Omental fat pad (tissue), 4 donors: Measurements from ENCODE around the gene ELMOD3. TPM values are rescaled to one million over a fixed set of nuclear protein-coding genes. Genes with fewer than 3 reads are reported as not detected.

Experiments used
- ATAC-seq: fragments of 150-250 bp; one replicate; pipeline ENCODE4 v1.9.1; 2016; ENCODE audit warnings: mild to moderate bottlenecking, moderate library complexity; ENCODE audit not compliant: low FRiP score
- DNase-seq: peaks from one replicate; pipeline ENCODE4 v3.0.0-alpha.2; 2019; ENCODE audit warnings: low spot score
- total RNA-seq, 4 donors: library from RNA; depleted of rRNA; stranded (reverse); fragments of >200 nt; gene quantifications; one replicate each; pipeline ENCODE4 v1.1.0, GENCODE V29; 2016
- TF ChIP-seq, protein P1 (sequence below), 3 donors: fragments of 450-650 bp; IDR thresholded peaks; one replicate each; pipeline ENCODE4 v1.5.1; 2016 to 2017; ENCODE audit warnings: antibody characterized with exemption in 3 of 3, mild to moderate bottlenecking in 3 of 3, moderate library complexity in 2 of 3

The ELMOD3 gene
- total RNA-seq, 4 donors from 2014 or later: 42.2 to 83.8 (median 67.9) TPM

GRCh38 chr2:85414761-85415553 is 60.4 kb downstream of the ELMOD3 start:
- ATAC-seq: no peak
- TF ChIP-seq, protein P1, sequence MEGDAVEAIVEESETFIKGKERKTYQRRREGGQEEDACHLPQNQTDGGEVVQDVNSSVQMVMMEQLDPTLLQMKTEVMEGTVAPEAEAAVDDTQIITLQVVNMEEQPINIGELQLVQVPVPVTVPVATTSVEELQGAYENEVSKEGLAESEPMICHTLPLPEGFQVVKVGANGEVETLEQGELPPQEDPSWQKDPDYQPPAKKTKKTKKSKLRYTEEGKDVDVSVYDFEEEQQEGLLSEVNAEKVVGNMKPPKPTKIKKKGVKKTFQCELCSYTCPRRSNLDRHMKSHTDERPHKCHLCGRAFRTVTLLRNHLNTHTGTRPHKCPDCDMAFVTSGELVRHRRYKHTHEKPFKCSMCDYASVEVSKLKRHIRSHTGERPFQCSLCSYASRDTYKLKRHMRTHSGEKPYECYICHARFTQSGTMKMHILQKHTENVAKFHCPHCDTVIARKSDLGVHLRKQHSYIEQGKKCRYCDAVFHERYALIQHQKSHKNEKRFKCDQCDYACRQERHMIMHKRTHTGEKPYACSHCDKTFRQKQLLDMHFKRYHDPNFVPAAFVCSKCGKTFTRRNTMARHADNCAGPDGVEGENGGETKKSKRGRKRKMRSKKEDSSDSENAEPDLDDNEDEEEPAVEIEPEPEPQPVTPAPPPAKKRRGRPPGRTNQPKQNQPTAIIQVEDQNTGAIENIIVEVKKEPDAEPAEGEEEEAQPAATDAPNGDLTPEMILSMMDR (IDR thresholded peaks at IDR 0.05): no peak
- DNase-seq: no peak

- ATAC-seq (no peak), DNase-seq (no peak)
- TF ChIP-seq, protein P1 (IDR thresholded peaks at IDR 0.05): no peak
These were observed 61.5 kb downstream of the ELMOD3 start for GRCh38 chr2:85415980-85416650.

- TF ChIP-seq, protein P1 (IDR thresholded peaks at IDR 0.05): no peak
- peak; percentile 70 for DNase-seq
- peak; percentile 55 for ATAC-seq
These were observed 63.8 kb downstream of the ELMOD3 start, which contains the start of gene SH2D6 for GRCh38 chr2:85418132-85419008. TSS of gene SH2D6 (plus strand) at chr2:85418714. CDS start at chr2:85429466, 10,752 bp downstream.

DNA sequence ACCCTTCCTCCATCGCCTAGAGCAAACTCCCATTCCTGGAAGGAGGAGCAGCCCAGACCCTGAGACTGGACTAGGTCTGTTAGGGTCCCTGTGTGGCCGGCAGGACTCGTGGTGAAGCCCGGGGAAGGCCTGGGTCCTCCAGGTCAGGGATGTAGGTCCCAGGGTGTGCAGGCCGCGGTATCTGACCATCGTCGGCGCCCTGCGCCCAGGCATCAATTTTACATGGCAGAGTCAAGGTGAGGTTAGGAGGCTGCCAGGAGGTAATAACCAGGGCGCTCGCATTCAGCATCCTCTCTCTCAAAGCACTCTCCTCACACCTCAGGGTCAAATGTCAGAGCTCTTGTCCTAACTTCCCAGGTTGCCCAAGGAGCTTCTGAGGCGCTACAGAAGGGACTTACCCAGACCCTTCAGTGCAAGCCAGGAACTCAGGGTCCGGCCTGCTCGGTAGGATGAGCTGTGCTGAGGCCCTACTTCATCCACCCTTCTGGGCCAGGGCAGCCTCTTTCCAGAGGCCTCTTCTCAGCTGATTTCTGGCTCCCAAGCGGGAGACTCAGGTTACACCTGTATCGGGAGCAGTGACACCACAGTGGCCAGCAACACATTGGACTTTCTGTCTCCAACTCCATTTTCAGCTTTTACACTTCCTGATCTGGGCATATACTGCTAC is 64.6 kb downstream of the ELMOD3 start:
- ATAC-seq: no peak
- TF ChIP-seq, protein P1 (IDR thresholded peaks at IDR 0.05): no peak
- DNase-seq: no peak

- ATAC-seq (peak; percentile 65), DNase-seq (peak; percentile 98)
- TF ChIP-seq, protein P1 (IDR thresholded peaks at IDR 0.05): peak; percentile 3 to 99 (median 98)
These were observed 66.1 kb downstream of the ELMOD3 start for GRCh38 chr2:85420536-85421259.
